HUES64 (cell line): ENCODE data around the gene ATG7.

ENCODE experiments used
- H3K27ac ChIP-seq: 2 replicates; pipeline ENCODE4 v1.7.0; 2013; ENCODE audit warnings: low read depth, low read length, inconsistent platforms
- H3K27me3 ChIP-seq: 2 replicates; pipeline ENCODE4 v1.6.1; 2013; ENCODE audit warnings: mild to moderate bottlenecking, low read length; ENCODE audit not compliant: insufficient read depth
- H3K36me3 ChIP-seq: 2 replicates; pipeline ENCODE4 v1.6.1; 2013; ENCODE audit warnings: mild to moderate bottlenecking, low read length; ENCODE audit not compliant: insufficient read depth
- H3K4me1 ChIP-seq: 2 replicates; pipeline ENCODE4 v1.6.1; 2013; ENCODE audit warnings: mild to moderate bottlenecking, low read length, moderate library complexity; ENCODE audit not compliant: insufficient read depth
- H3K4me3 ChIP-seq: 2 replicates; pipeline ENCODE4 v1.5.1; 2013; ENCODE audit warnings: mild to moderate bottlenecking, low read length, moderate library complexity
- H3K9ac ChIP-seq: 2 replicates; pipeline ENCODE4 v1.6.1; 2013; ENCODE audit warnings: mild to moderate bottlenecking, low read depth, low read length
- H3K9me3 ChIP-seq: 2 replicates; pipeline ENCODE4 v1.6.1; 2013; ENCODE audit warnings: low read depth, low read length; ENCODE audit not compliant: insufficient read depth
- WGBS: fragments of 150-250, 120-280 bp; methylation state at CpG from one replicate; pipeline ENCODE4 v1.1.7; 2013; ENCODE audit warnings: missing lambda C conversion rate; 5-methylcytosine and 5-hydroxymethylcytosine counted together

Gene ATG7

GRCh38 chr3:11558002-11558401, 285.8 kb downstream of the ATG7 start:
- Histone ChIP-seq H3K27ac (no peak overlapping the region), H3K27me3 (no peaks in the 10 kb centered on the region), H3K9ac (no peak overlapping the region), H3K4me3 (no peak overlapping the region), H3K36me3 (peaks cover 36% of the 10 kb centered on the region), H3K9me3 (no peaks in the 10 kb centered on the region), H3K4me1 (peaks cover 9% of the 10 kb centered on the region; the same call in 1 of the 2 replicates)
- 93% methylated on average over 13 of the region's 13 CpGs for WGBS

- H3K9ac ChIP-seq, result no peak overlapping the region
- H3K36me3 ChIP-seq, result peaks cover 41% of the 10 kb centered on the region
- no peaks in the 10 kb centered on the region for H3K27me3 ChIP-seq
- H3K4me1 ChIP-seq, result peaks cover 9% of the 10 kb centered on the region; the same call in 1 of the 2 replicates
- no peaks in the 10 kb centered on the region for H3K9me3 ChIP-seq
- 93% methylated on average over 17 of the region's 17 CpGs for WGBS
- H3K4me3 ChIP-seq, result no peak overlapping the region
- H3K27ac ChIP-seq, result no peak overlapping the region
Observed at GRCh38 chr3:11558411-11558903, 286.3 kb downstream of the ATG7 start.

DNA sequence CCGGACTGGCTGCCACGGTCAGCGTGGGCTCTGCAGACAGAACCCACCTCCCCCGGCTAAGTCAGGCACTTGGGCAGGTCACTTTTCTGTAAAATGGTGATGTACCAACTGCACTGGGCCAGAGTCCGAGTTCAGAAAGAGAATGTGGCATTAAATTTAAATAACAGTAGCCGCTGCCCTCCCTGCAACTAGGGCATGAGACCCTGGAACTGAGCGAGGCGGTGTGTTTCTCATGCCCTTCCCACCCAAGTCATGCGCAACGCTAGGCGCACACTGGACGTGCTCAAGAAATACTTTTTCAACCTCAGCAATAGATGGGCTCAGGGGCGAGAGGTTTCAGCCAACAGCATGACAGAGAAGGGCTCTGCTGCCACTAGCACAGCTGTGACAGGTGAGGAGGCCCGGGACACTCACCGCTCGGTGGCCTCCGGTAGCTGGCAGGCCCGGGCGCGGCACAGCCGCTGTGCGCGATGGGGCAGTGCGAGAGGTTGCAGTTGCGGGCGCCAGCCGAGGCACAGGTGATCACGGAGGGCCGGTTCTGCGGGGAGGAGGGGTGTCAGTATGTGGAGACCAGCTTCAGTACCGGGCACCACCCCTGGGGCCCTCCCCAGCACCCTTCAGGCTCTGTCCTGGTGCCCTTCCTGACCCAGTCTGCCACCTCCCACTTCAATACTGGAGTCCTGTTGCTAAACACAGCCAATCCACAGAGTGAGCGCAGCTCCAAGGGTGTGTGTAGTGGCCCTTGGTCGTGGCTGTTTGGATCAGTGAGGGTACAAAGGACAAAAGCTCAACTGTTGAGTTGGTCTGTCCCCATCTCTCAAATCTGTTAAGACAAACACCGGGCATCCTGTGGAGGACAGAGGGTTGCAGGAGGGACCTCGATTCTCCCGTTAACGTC, 287.0 kb downstream of the ATG7 start:
- Histone ChIP-seq H3K9me3 (no peaks in the 10 kb centered on the region), H3K9ac (no peak overlapping the region), H3K27me3 (no peaks in the 10 kb centered on the region), H3K36me3 (peaks cover 46% of the 10 kb centered on the region), H3K4me3 (no peak overlapping the region), H3K4me1 (peaks cover 9% of the 10 kb centered on the region; the same call in 1 of the 2 replicates), H3K27ac (no peak overlapping the region)
- 93% methylated on average over 37 of the region's 37 CpGs for WGBS

DNA sequence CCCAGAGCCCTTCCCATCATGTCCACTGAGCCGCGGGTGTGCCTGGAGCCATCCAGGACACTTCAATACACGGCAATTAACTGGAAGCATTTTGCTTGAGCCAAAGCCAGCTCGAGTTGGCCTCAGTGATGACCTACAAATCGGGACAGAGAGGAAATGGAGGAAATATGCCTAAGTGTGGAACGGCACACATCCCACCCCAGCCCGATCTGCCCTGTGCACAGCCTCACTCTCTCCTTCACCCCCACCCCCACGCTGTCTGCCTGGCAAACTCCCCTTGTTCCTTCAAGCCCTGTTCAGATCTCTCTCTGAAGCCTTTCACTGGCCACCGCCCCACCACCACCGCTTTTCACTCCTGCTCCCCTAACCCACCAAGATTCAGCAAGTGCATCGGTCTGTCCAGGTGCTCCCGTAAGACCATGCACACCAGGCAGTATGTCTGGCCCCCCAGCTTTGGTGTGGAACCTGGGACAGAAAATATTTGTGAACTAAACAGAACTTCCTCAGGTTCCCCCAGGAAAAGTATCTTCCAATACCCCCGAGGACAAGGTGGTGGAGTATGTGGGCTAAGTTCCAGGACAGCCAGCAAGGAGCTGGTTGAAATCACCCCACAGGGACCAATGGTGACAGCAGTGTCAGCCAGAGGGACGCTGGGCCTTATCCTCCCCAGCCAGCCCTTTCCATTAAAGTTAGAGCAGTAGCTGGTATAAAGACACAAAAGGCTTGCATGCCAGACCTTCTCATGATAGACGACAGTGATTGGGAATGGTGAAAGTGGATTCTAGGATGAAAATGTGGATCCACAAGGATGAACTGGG, 287.8 kb downstream of the ATG7 start:
- H3K4me1 ChIP-seq, result peaks cover 9% of the 10 kb centered on the region; the same call in 1 of the 2 replicates
- no peak overlapping the region for H3K9ac ChIP-seq
- H3K27me3 ChIP-seq, result no peaks in the 10 kb centered on the region
- WGBS, result 95% methylated on average over 15 of the region's 15 CpGs
- H3K27ac ChIP-seq, result no peak overlapping the region
- peaks cover 46% of the 10 kb centered on the region for H3K36me3 ChIP-seq
- H3K9me3 ChIP-seq, result no peaks in the 10 kb centered on the region
- H3K4me3 ChIP-seq, result no peak overlapping the region

- Histone ChIP-seq H3K4me3 (no peak overlapping the region), H3K36me3 (peaks cover 47% of the 10 kb centered on the region), H3K27ac (no peak overlapping the region), H3K27me3 (no peaks in the 10 kb centered on the region), H3K9ac (no peak overlapping the region), H3K4me1 (peaks cover 9% of the 10 kb centered on the region; the same call in 1 of the 2 replicates), H3K9me3 (no peaks in the 10 kb centered on the region)
- 92% methylated on average over 12 of the region's 12 CpGs for WGBS
Observed at GRCh38 chr3:11560746-11561145, 288.5 kb downstream of the ATG7 start.

GRCh38 chr3:11562277-11562881, 290.2 kb downstream of the ATG7 start:
- Histone ChIP-seq H3K36me3 (peaks cover 44% of the 10 kb centered on the region), H3K9ac (no peak overlapping the region), H3K27ac (no peak overlapping the region), H3K27me3 (no peaks in the 10 kb centered on the region), H3K4me3 (no peak overlapping the region), H3K4me1 (peaks cover 3% of the 10 kb centered on the region; the same call in 1 of the 2 replicates), H3K9me3 (no peaks in the 10 kb centered on the region)
- 95% methylated on average over 17 of the region's 17 CpGs for WGBS

DNA sequence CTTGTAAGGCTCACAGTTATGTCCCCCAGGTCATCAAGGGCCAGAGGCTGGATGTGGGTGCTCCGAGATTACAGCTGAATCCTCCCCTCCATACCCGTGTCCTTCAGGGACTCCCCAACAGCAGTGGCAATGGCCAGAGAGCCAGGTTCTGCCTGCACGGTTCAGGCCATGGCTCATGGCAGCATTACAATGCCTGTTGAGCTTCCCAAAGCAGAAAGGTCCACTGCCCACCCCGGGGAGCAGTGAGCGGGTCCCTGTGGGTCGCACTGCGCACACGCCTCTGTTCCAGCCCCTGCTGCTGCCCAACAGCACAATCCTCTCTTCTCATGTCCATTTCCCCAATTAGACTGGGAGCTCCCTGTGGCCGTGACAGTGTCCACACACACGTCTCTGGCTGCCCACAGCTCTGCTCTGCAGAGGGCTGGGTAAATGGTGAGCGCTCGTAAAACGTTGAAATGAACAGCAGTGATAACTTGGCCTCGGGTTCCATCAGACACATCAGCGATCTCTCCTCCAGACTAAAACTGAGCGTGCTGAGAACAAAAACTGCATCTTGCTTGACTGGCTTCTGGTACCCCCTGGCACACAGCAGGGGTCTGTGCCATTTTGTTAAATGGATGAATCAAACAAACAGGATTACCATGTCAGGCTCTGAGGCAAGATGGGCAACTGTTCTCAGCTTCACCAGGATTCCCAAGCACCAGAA, 291.1 kb downstream of the ATG7 start:
- Histone ChIP-seq H3K27me3 (no peaks in the 10 kb centered on the region), H3K36me3 (peaks cover 36% of the 10 kb centered on the region), H3K4me3 (no peak overlapping the region), H3K9ac (no peak overlapping the region), H3K27ac (no peak overlapping the region), H3K4me1 (no peaks in the 10 kb centered on the region), H3K9me3 (no peaks in the 10 kb centered on the region)
- 94% methylated on average over 16 of the region's 16 CpGs for WGBS

GRCh38 chr3:11563865-11564185, 291.6 kb downstream of the ATG7 start:
- Histone ChIP-seq H3K4me1 (no peaks in the 10 kb centered on the region), H3K4me3 (no peak overlapping the region), H3K9ac (no peak overlapping the region), H3K9me3 (no peaks in the 10 kb centered on the region), H3K27me3 (no peaks in the 10 kb centered on the region), H3K36me3 (peaks cover 31% of the 10 kb centered on the region), H3K27ac (no peak overlapping the region)
- 93% methylated on average over 7 of the region's 7 CpGs for WGBS

- WGBS, result 95% methylated on average over 19 of the region's 19 CpGs
- Histone ChIP-seq H3K27ac (no peak overlapping the region), H3K27me3 (no peaks in the 10 kb centered on the region)
Observed at GRCh38 chr3:11564577-11565001, 292.4 kb downstream of the ATG7 start.

DNA sequence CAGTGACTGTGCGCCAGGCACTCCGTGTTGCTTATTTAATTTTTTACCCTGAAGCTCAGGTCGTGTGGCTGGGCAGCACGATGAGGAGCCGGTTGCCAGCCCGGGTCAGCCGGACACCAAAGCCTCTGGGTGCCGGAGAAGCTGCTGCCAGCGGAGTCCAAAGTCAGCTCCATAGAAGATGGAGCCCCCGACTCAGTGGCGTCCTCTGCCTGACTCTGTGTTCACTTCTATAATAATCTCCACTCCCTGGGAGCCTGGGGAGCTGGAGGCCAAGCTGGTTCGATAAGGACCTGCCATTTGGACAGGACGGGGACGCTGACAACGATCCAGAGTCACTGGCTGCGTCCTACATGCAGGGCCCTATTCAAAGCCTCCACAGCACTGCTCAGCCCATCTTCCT, 292.9 kb downstream of the ATG7 start:
- Histone ChIP-seq H3K27me3 (no peaks in the 10 kb centered on the region), H3K9ac (no peak overlapping the region), H3K4me1 (no peaks in the 10 kb centered on the region), H3K4me3 (no peak overlapping the region), H3K27ac (no peak overlapping the region), H3K9me3 (no peaks in the 10 kb centered on the region), H3K36me3 (peaks cover 25% of the 10 kb centered on the region)
- WGBS, result 95% methylated on average over 16 of the region's 16 CpGs

More at GRCh38 chr3:11564577-11565001, 292.4 kb downstream of the ATG7 start:
- Histone ChIP-seq H3K4me1 (no peaks in the 10 kb centered on the region), H3K4me3 (no peak overlapping the region), H3K36me3 (peaks cover 26% of the 10 kb centered on the region), H3K9me3 (no peaks in the 10 kb centered on the region), H3K9ac (no peak overlapping the region)
